ENCODE results near the gene KLK10.

The KLK10 gene

DNA sequence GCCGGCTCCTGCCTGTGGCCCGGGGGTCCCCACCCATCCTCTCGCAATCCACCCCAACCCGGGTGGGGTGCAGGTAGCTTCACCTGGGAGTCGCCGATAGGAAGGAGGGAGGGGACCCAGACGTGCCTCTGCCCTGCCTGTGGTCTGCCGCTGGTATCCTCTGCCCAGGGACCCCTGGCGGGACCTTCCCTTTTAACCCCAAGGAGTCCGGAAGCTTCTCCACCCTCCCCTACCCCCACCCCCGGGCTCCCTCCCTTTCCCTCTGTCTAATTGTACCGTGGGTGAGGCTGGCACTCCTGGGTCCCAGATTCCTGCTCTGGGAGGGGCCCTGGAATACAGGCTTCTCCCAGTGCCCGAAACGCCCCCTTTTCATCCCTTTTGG lies at the start of gene KLK10:
KLK10 (minus strand) TSS at position 166 of the 382 bp plus-strand sequence. CDS start 579 bp downstream, outside the sequence.
- DNase-seq = no peak

- no peak for DNase-seq
Measured at GRCh38 chr19:51066393-51067186, 47.1 kb upstream of the KLK10 start.

- no peak for DNase-seq
Measured at GRCh38 chr19:51065221-51065960, 45.9 kb upstream of the KLK10 start.

GRCh38 chr19:51064534-51065220 lies 45.2 kb upstream of the KLK10 start, which contains the start of gene KLK13:
TSS of gene KLK13 (minus strand) at chr19:51065092. CDS start at chr19:51065067, 25 bp downstream.
- DNase-seq = no peak

DNA sequence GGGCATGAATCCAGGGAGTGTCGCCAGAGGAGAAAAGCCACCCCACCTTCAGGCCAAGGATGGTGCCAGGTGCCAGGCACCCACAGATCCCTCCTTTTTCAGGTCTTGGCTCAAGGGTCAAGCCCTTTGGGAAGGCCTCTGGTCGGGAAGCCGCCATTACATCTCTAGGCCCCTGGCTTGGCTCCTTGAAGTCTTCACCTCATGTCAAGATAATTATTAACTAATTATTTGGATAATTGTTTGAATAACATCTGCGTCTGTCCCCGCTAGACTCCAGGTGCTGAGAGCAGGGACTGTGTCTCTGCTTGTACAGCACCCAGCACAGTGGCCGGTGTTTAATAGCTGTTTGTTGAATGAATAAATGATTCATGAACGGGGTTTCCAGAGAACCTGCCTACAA lies 44.2 kb upstream of the KLK10 start:
- no peak for DNase-seq

DNA sequence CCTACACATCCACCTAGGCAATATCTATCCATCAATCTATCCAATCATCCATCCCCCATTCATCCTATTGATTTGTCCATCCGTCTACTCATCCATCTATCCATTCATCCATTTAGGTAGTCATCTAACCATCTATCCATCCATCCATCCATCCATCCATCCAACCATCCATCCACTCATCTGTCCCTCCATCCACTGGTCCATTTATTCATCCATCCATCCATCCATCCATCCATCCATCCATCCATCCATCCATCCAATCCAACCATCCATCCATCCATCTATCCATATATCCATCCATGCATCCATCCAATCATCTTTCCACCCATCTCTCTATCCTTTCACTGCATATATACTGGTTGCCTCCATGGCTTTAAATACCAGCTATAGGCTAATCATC lies 41.5 kb upstream of the KLK10 start:
- no peak for DNase-seq

DNA sequence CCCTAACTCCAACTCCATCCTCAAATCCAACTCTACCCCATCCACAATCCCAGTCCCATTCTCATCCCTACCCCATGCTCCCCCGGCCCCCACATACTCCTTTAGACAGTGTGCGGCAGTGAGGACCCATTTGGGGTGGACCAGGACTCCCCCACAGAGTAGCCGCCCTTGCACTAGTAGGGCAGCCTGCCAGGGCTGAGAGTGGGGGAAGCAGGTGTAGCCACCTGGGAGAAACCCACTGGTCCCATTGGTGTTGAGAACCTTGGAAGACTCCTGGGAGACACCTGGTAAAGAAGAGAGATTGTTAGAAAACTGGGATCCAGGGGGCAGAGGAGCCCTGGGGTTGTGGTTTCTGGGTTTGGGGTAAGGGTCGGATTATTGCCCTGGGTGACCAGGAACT lies 40.8 kb upstream of the KLK10 start:
- DNase-seq = no peak

- DNase-seq = no peak
Measured at GRCh38 chr19:51059715-51060114, 40.2 kb upstream of the KLK10 start.

GRCh38 chr19:51055866-51056265 lies 36.4 kb upstream of the KLK10 start:
- DNase-seq = no peak

GRCh38 chr19:51047031-51047335 lies 27.5 kb upstream of the KLK10 start:
- no peak for DNase-seq

GRCh38 chr19:51044327-51044726 lies 24.8 kb upstream of the KLK10 start:
- DNase-seq = no peak

DNA sequence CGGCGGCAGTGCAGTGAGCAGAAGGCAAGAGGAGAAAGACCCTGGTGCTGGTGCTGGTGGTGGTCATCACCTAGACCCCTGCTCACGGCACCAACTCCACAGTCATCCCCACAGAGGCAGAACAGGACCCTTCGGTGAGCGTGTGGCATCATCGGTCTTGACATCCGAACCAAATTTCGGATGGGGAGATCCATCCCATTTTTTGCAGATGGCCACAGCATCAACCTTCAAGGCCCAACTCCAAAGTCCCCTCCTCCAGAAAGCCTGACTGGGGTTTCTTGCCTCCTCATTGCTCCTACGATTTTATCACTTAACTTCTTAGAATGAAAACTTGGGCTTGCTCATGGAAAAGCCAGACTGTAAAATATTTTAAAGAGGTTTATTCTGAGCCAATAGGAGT lies 24.0 kb upstream of the KLK10 start:
- DNase-seq = no peak

GRCh38 chr19:51040151-51040550 lies 20.6 kb upstream of the KLK10 start:
- no peak for DNase-seq

- no peak for DNase-seq
Measured at GRCh38 chr19:51036519-51036918, 17.0 kb upstream of the KLK10 start.

GRCh38 chr19:51034704-51035103 lies 15.2 kb upstream of the KLK10 start, which contains the start of gene KLK12:
TSS of gene KLK12 (minus strand) at chr19:51035002. CDS start at chr19:51034621, 381 bp downstream.
- no peak for DNase-seq

- no peak for DNase-seq
Measured at GRCh38 chr19:51031880-51032225, 12.3 kb upstream of the KLK10 start.

DNA sequence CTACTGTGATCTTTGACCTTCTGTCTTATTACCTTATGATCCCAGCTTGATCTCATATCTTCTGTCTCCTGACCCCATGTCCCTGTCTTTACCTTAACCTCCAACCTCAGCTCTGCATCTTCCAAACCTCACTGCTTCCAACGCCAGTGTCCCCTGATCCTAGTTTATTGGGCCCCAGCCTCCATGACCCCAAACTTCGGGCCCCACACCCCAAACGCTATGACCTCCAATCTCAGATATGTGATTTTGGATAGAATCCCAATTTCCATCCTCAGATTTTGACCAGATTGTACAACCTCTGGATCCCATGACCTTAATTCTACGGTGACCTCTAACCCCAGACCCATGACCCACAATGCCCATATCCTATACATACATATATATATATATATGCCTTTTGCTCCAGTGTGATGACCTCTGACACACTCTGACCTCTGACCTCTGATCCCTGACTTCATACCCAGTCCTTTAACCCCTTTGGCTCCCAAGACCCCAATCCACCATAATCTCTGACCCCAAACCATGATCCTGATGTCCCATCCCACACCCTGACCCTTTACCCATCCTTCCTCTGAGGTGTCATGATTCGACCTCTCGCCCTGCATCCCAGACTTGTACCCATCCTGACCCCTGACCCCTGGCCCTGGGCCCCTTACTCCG lies 11.8 kb upstream of the KLK10 start:
- no peak for DNase-seq

GRCh38 chr19:51030631-51031030 lies 11.1 kb upstream of the KLK10 start:
- DNase-seq = no peak

DNA sequence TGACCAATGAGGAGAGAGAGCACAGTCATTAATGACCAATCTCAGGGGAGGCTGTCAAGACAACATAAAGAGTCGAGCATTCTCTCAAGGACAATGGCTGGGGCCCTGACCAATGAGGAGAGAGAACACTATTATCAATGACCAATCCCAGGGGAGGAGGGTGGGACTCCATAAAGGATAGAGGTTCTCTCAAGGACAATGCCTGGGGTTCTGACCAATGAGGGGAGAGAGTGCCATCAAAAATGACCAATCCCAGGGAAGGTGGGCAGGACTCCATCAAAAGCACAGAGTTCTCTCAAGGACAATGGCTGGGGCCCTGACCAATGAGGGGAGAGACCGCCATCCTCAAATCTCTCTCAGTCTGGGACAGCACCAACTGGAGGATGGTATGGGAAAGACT lies 10.2 kb upstream of the KLK10 start:
- DNase-seq = no peak

DNA sequence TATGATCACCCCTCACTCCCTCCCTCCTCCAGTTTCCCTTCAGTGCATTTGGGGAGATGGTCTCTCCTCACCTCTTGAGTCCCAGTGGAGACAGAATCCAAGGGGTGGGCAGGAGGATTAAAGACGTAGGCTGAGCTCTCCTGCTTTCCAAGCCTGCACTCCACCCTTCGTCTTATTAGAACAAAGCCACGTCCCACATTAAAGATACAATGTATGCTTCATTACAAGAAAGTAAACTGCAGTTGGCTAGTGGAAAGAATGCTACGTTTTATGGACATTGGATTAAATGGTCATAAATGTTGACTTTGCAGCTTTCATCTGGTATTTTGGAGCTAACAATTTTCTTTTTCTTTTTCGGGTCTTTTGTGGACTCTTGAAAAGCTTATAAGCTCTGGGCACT lies 8.4 kb upstream of the KLK10 start:
- DNase-seq = no peak

GRCh38 chr19:51027126-51027806 lies 7.8 kb upstream of the KLK10 start:
- DNase-seq = no peak

DNA sequence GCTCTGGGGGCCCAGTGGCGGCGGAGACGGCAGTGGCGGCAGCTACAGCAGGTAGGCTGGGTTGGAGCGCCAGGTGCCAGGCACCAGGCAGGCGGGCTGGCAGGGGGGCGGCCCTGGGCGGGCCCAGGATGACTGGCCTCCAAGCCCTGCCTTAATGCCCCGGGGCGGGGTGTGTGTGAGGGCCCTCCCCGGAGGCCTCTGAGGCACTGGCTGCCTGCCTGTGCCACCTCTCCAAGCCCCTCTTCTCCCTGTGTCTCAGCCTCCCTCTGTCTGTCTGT lies 7.0 kb upstream of the KLK10 start, which contains the start of gene KLK11:
KLK11 (minus strand) TSS at position 63 of the 278 bp plus-strand sequence. CDS start 985 bp downstream, outside the sequence.
- DNase-seq = no peak
